Measurements from ENCODE around the gene CST7. TPM values are rescaled to one million over a fixed set of nuclear protein-coding genes. Genes with fewer than 3 reads are reported as not detected.
"Not testable (repeated sequence)": the region's sequence is repeated elsewhere in the genome, so short reads cannot be mapped to it uniquely, and the experiment has no call there.

The CST7 gene
- total RNA-seq, 2 experiments from 2014 or later: 43.9 to 47.5 TPM

- H3K27ac Mint-ChIP-seq: no peak overlapping the region
- DNase-seq (peak; percentile 12), ATAC-seq (no peak)
- H3K4me3 Mint-ChIP-seq: no peak overlapping the region
- POLR2A ChIA-PET: no interaction called here
- peaks cover 35% of the 10 kb centered on the region for H3K9me3 Mint-ChIP-seq (ENCODE audit: insufficient read depth)
- no peaks in the 10 kb centered on the region for H3K27me3 Mint-ChIP-seq (ENCODE audit: low read depth)
- CTCF ChIA-PET: interaction anchor here (1.8 kb wide), 1 partner anchor 13 kb away, joined by 7 read pairs; no protein-coding TSS in a partner anchor
- peaks cover 52% of the 10 kb centered on the region for H3K36me3 Mint-ChIP-seq (ENCODE audit: low read depth)
- H3K4me1 Mint-ChIP-seq (ENCODE audit: low read depth): peaks cover 24% of the 10 kb centered on the region
These were observed 5.9 kb upstream of the CST7 start for GRCh38 chr20:24943196-24943595.

GRCh38 chr20:24943731-24944130, 5.3 kb upstream of the CST7 start:
- Mint-ChIP-seq H3K27me3 (ENCODE audit: low read depth) (no peaks in the 10 kb centered on the region), H3K9me3 (ENCODE audit: insufficient read depth) (peaks cover 35% of the 10 kb centered on the region), H3K4me1 (ENCODE audit: low read depth) (peaks cover 30% of the 10 kb centered on the region), H3K27ac (no peak overlapping the region), H3K4me3 (no peak overlapping the region), H3K36me3 (ENCODE audit: low read depth) (peaks cover 54% of the 10 kb centered on the region)
- ATAC-seq (no peak), DNase-seq (peak; percentile 11)
- ChIA-PET POLR2A (no interaction called here), CTCF (interaction anchor here (1.8 kb wide), 1 partner anchor 13 kb away, joined by 7 read pairs; no protein-coding TSS in a partner anchor)

- H3K27me3 Mint-ChIP-seq (ENCODE audit: low read depth); ATAC-seq; H3K27ac Mint-ChIP-seq; DNase-seq; H3K4me3 Mint-ChIP-seq; POLR2A ChIA-PET: not testable (repeated sequence)
- H3K9me3 Mint-ChIP-seq (ENCODE audit: insufficient read depth): peaks cover 35% of the 10 kb centered on the region
- H3K36me3 Mint-ChIP-seq (ENCODE audit: low read depth): peaks cover 56% of the 10 kb centered on the region
- CTCF ChIA-PET: interaction anchor here (7.1 kb wide), 1 partner anchor 15 kb away, joined by 39 read pairs; no protein-coding TSS in a partner anchor
- peaks cover 52% of the 10 kb centered on the region for H3K4me1 Mint-ChIP-seq (ENCODE audit: low read depth)
These were observed 2.7 kb upstream of the CST7 start for GRCh38 chr20:24946376-24946775.

GRCh38 chr20:24948396-24948938, 602 bp upstream of the CST7 start:
- peak; percentile 12 for DNase-seq
- Mint-ChIP-seq H3K9me3 (ENCODE audit: insufficient read depth) (peaks cover 32% of the 10 kb centered on the region), H3K27ac (peak overlapping the region; percentile 98), H3K36me3 (ENCODE audit: low read depth) (peaks cover 57% of the 10 kb centered on the region), H3K4me1 (ENCODE audit: low read depth) (peaks cover 69% of the 10 kb centered on the region), H3K4me3 (peak overlapping the region; percentile 83)
- H3K27me3 Mint-ChIP-seq (ENCODE audit: low read depth); POLR2A ChIA-PET; ATAC-seq: not testable (repeated sequence)
- CTCF ChIA-PET: interaction anchor here (7.1 kb wide), 1 partner anchor 17 kb away, joined by 39 read pairs; no protein-coding TSS in a partner anchor

GRCh38 chr20:24949756-24950127, 673 bp downstream of the CST7 start:
- Mint-ChIP-seq H3K27me3 (ENCODE audit: low read depth) (no peaks in the 10 kb centered on the region), H3K9me3 (ENCODE audit: insufficient read depth) (peaks cover 30% of the 10 kb centered on the region), H3K4me3 (peak overlapping the region; percentile 83), H3K27ac (peak overlapping the region; percentile 98), H3K36me3 (ENCODE audit: low read depth) (peaks cover 57% of the 10 kb centered on the region), H3K4me1 (ENCODE audit: low read depth) (peaks cover 76% of the 10 kb centered on the region)
- CTCF ChIA-PET: interaction anchor here (1.0 to 7.1 kb wide), 2 partner anchors 14 to 18 kb away, joined by 3 to 39 read pairs; no protein-coding TSS in a partner anchor
- POLR2A ChIA-PET: no interaction called here
- ATAC-seq: peak; percentile 27
- peak; percentile 53 for DNase-seq

- Mint-ChIP-seq H3K27ac (peak overlapping the region; percentile 98), H3K27me3 (ENCODE audit: low read depth) (no peaks in the 10 kb centered on the region), H3K4me1 (ENCODE audit: low read depth) (peaks cover 79% of the 10 kb centered on the region), H3K9me3 (ENCODE audit: insufficient read depth) (peaks cover 25% of the 10 kb centered on the region), H3K4me3 (peak overlapping the region; percentile 83), H3K36me3 (ENCODE audit: low read depth) (peaks cover 58% of the 10 kb centered on the region)
- no peak for DNase-seq
- ChIA-PET POLR2A (no interaction called here), CTCF (interaction anchor here (0.9 to 7.1 kb wide), 3 partner anchors 13 to 44 kb away, joined by 3 to 39 read pairs (median 3); no protein-coding TSS in a partner anchor)
- ATAC-seq: no peak
These were observed 1.2 kb downstream of the CST7 start for GRCh38 chr20:24950128-24950835.

- H3K27me3 Mint-ChIP-seq (ENCODE audit: low read depth): no peaks in the 10 kb centered on the region
- peak overlapping the region; percentile 98 for H3K27ac Mint-ChIP-seq
- H3K4me1 Mint-ChIP-seq (ENCODE audit: low read depth): peaks cover 80% of the 10 kb centered on the region
- H3K36me3 Mint-ChIP-seq (ENCODE audit: low read depth): peaks cover 58% of the 10 kb centered on the region
- H3K4me3 Mint-ChIP-seq: peak overlapping the region; percentile 83
- ATAC-seq: no peak
- ChIA-PET POLR2A (no interaction called here), CTCF (interaction anchor here (0.9 to 7.1 kb wide), 2 partner anchors 20 to 43 kb away, joined by 3 to 39 read pairs; no protein-coding TSS in a partner anchor)
- H3K9me3 Mint-ChIP-seq (ENCODE audit: insufficient read depth): peaks cover 18% of the 10 kb centered on the region
- DNase-seq: peak; percentile 19
These were observed 1.9 kb downstream of the CST7 start for GRCh38 chr20:24950836-24951525.

GRCh38 chr20:24951536-24952083, 2.5 kb downstream of the CST7 start:
- Mint-ChIP-seq H3K9me3 (ENCODE audit: insufficient read depth) (peaks cover 15% of the 10 kb centered on the region), H3K27ac (peak overlapping the region; percentile 98), H3K4me1 (ENCODE audit: low read depth) (peaks cover 85% of the 10 kb centered on the region), H3K36me3 (ENCODE audit: low read depth) (peaks cover 56% of the 10 kb centered on the region), H3K27me3 (ENCODE audit: low read depth) (no peaks in the 10 kb centered on the region), H3K4me3 (peak overlapping the region; percentile 10)
- ChIA-PET POLR2A (interaction anchor here (0.7 to 1.1 kb wide), 3 partner anchors 14 to 563 kb away, joined by 3 to 5 read pairs (median 3); no protein-coding TSS in a partner anchor), CTCF (interaction anchor here (7.1 kb wide), 1 partner anchor 20 kb away, joined by 39 read pairs; no protein-coding TSS in a partner anchor)
- DNase-seq: no peak
- no peak for ATAC-seq

GRCh38 chr20:24952376-24953208, 3.5 kb downstream of the CST7 start:
- CTCF ChIA-PET: interaction anchor here (1.1 to 7.1 kb wide), 3 partner anchors 21 to 33 kb away, joined by 3 to 42 read pairs (median 39); no protein-coding TSS in a partner anchor
- ATAC-seq (no peak), DNase-seq (no peak)
- Mint-ChIP-seq H3K36me3 (ENCODE audit: low read depth) (peaks cover 46% of the 10 kb centered on the region), H3K27me3 (ENCODE audit: low read depth) (no peaks in the 10 kb centered on the region), H3K27ac (peak overlapping the region; percentile 98), H3K4me1 (ENCODE audit: low read depth) (peaks cover 79% of the 10 kb centered on the region), H3K9me3 (ENCODE audit: insufficient read depth) (peaks cover 6% of the 10 kb centered on the region), H3K4me3 (no peak overlapping the region)
- POLR2A ChIA-PET: interaction anchor here (0.7 to 1.5 kb wide), 4 partner anchors 15 to 106 kb away, joined by 3 to 5 read pairs (median 4); partner anchors contain the start of gene ACSS1

- Mint-ChIP-seq H3K4me1 (ENCODE audit: low read depth) (peaks cover 73% of the 10 kb centered on the region), H3K4me3 (no peak overlapping the region), H3K27me3 (ENCODE audit: low read depth) (no peaks in the 10 kb centered on the region), H3K9me3 (ENCODE audit: insufficient read depth) (no peaks in the 10 kb centered on the region), H3K27ac (peak overlapping the region; percentile 61), H3K36me3 (ENCODE audit: low read depth) (peaks cover 42% of the 10 kb centered on the region)
- no peak for DNase-seq
- no peak for ATAC-seq
- ChIA-PET CTCF (interaction anchor here (1.1 to 3.7 kb wide), 2 partner anchors 22 to 34 kb away, joined by 3 to 42 read pairs; no protein-coding TSS in a partner anchor), POLR2A (interaction anchor here (0.7 to 1.5 kb wide), 3 partner anchors 21 to 105 kb away, joined by 3 to 4 read pairs (median 3); partner anchors contain the start of gene ACSS1)
These were observed 4.1 kb downstream of the CST7 start for GRCh38 chr20:24953209-24953575.
